Endothelial cell of umbilical vein (primary cell): ENCODE data around the gene DAO. TPM values are rescaled to one million over a fixed set of nuclear protein-coding genes. Genes with fewer than 3 reads are reported as not detected.

ENCODE experiments used
- BruUV-seq: library from RNA; stranded (reverse); fragments of 400-500 nt; replicated peaks from 2 replicates; lab custom pipeline; 2021; lab: Mats Ljungman, UMichigan
- CTCF ChIA-PET: fragments of 300-600, 350-600 bp; sonication (Branson Sonifier 250); formaldehyde crosslinking; loops from one replicate; lab custom pipeline; 2021; ENCODE audit warnings: antibody characterized with exemption, inconsistent platforms; lab: Charles Lee
- POLR2A ChIA-PET: fragments of 300-600, 350-600 bp; sonication (Branson Sonifier 250); formaldehyde crosslinking; loops from one replicate; lab custom pipeline; 2021; ENCODE audit warnings: antibody characterized with exemption, inconsistent platforms; lab: Charles Lee
- DNase-seq: peaks from one replicate; pipeline ENCODE4 v3.0.0-alpha.2; 2011; ENCODE audit warnings: low read depth, low spot score
- FAIRE-seq: peaks from 2 replicates; lab custom pipeline; 2011; peaks lifted over from hg19 to GRCh38; lab: Jason Lieb, UNC
- H2AFZ ChIP-seq: 2 replicates; pipeline ENCODE4 v1.6.0; 2012; ENCODE audit warnings: low read depth, low read length, control low read depth, inconsistent platforms
- H3K27ac ChIP-seq: 2 replicates; pipeline ENCODE4 v1.5.1; 2011; ENCODE audit warnings: low read depth, mild to moderate bottlenecking, control low read depth, low read length, moderate library complexity; ENCODE audit not compliant: insufficient read depth
- H3K27me3 ChIP-seq, 2 experiments: 2 replicates each; pipeline versions ENCODE4 v1.6.0 to v1.6.1; 2011; ENCODE audit warnings: low read length in 2 of 2, mixed read lengths in 1 of 2; ENCODE audit not compliant: control insufficient read depth in 2 of 2, insufficient read depth in 2 of 2
- H3K36me3 ChIP-seq, 2 experiments: 2 replicates in 1 of 2; 3 replicates in 1 of 2; pipeline ENCODE4 v1.5.1; 2011; ENCODE audit warnings: low read length in 2 of 2, mild to moderate bottlenecking in 1 of 2, moderate library complexity in 1 of 2; ENCODE audit not compliant: control insufficient read depth in 2 of 2, insufficient read depth in 2 of 2; ENCODE audit errors: extremely low read depth in 1 of 2
- H3K4me1 ChIP-seq: 3 replicates; pipeline ENCODE4 v1.5.1; 2011; ENCODE audit warnings: mild to moderate bottlenecking, low read length; ENCODE audit not compliant: control insufficient read depth, insufficient read depth; ENCODE audit errors: extremely low read depth
- H3K4me2 ChIP-seq: 2 replicates; pipeline ENCODE4 v1.6.1; 2011; ENCODE audit warnings: low read length, control low read depth, mixed read lengths; ENCODE audit not compliant: insufficient read depth
- H3K4me3 ChIP-seq, 3 experiments: fragments of 200-600 bp in 1 of 3; sonication (generic), shearing (Covaris generic) in 1 of 3; replicated peaks in 1 of 3; 2 replicates each; pipeline ENCODE4 v1.5.1; 2011 to 2016; ENCODE audit warnings: control low read depth in 3 of 3, low read length in 3 of 3, mild to moderate bottlenecking in 2 of 3, inconsistent platforms in 1 of 3, low read depth in 1 of 3, moderate library complexity in 1 of 3; ENCODE audit not compliant: insufficient read depth in 1 of 3
- H3K79me2 ChIP-seq: 2 replicates; pipeline ENCODE4 v1.6.0; 2012; ENCODE audit warnings: low read length, inconsistent platforms; ENCODE audit not compliant: control insufficient read depth, insufficient read depth
- H3K9ac ChIP-seq: replicated peaks from 2 replicates; pipeline ENCODE3; 2011; ENCODE audit warnings: low read length, control low read depth; ENCODE audit not compliant: insufficient read depth; ENCODE audit errors: extremely low read depth
- H3K9me1 ChIP-seq: replicated peaks from 3 replicates; pipeline ENCODE4 v1.6.0; 2011; ENCODE audit warnings: mild to moderate bottlenecking, low read length; ENCODE audit not compliant: control insufficient read depth, insufficient read depth; ENCODE audit errors: extremely low read depth
- H3K9me3 ChIP-seq: replicated peaks from 2 replicates; pipeline ENCODE4 v1.5.1; 2012; ENCODE audit warnings: low read length, inconsistent platforms; ENCODE audit not compliant: control insufficient read depth, insufficient read depth
- H4K20me1 ChIP-seq: replicated peaks from 2 replicates; pipeline ENCODE3; 2011; ENCODE audit warnings: mild to moderate bottlenecking, low read length; ENCODE audit not compliant: control insufficient read depth, insufficient read depth; ENCODE audit errors: extremely low read depth
- GATA2 ChIP-seq: IDR thresholded peaks from 2 replicates; pipeline ENCODE4 v1.7.0; 2011; ENCODE audit warnings: low read depth, mild to moderate bottlenecking, moderate library complexity, mixed read lengths, low read length; ENCODE audit not compliant: insufficient read length, insufficient read depth
- JUN ChIP-seq: IDR thresholded peaks from 2 replicates; pipeline ENCODE4 v1.6.1; 2011; ENCODE audit warnings: borderline replicate concordance, low read depth; ENCODE audit not compliant: insufficient read length, insufficient read depth
- MYC ChIP-seq: IDR thresholded peaks from one replicate; pipeline ENCODE4 v1.6.1; 2011; ENCODE audit warnings: mild to moderate bottlenecking, low read depth, low read length
- POLR2A ChIP-seq: IDR thresholded peaks from 2 replicates; pipeline ENCODE4 v1.6.1; 2012; ENCODE audit warnings: low read depth, mild to moderate bottlenecking, control low read depth, low read length
- POLR2AphosphoS5 ChIP-seq: IDR thresholded peaks from 2 replicates; pipeline ENCODE4 v1.6.1; 2012; ENCODE audit warnings: low read depth, mild to moderate bottlenecking, control low read depth, low read length, moderate library complexity; ENCODE audit not compliant: insufficient read depth
- dilution Hi-C: fragments of 300-500 bp; cut with MboI; formaldehyde crosslinking; loops from one replicate; pipeline ENCODE4 v1.15.0; 2019; ENCODE audit warnings: low sequenced_read_pairs; ENCODE audit not compliant: extremely low pct_ligation_motif_present
- intact Hi-C: fragments of 100-400 bp; cut with micrococcal nuclease; formaldehyde crosslinking; loops from one replicate; pipeline ENCODE4 v1.10.0; 2022
- polyA plus RNA-seq, 4 experiments: library from polyadenylated mRNA; depleted of rRNA in 3 of 4; stranded (reverse) in 3 of 4; unstranded in 1 of 4; fragments of >200 nt; gene quantifications; 2 replicates each; pipeline versions ENCODE4 v1.2.1 to v1.2.3, GENCODE V29; 2011 to 2012; ENCODE audit warnings: missing spikeins in 1 of 4
- total RNA-seq: library from RNA; stranded (reverse); gene quantifications from 2 replicates; pipeline ENCODE4 v1.2.3, GENCODE V29; 2021
- TF ChIP-seq, protein P1 (sequence below): IDR thresholded peaks from 2 replicates; pipeline ENCODE4 v1.6.1; 2011; ENCODE audit not compliant: insufficient read depth, insufficient read length
- TF ChIP-seq, protein P2 (sequence below), 2 donors: IDR thresholded peaks; 1 replicate in 1 of 2; 2 replicates in 1 of 2; pipeline ENCODE4 v1.5.1; 2011; ENCODE audit warnings: low read length in 2 of 2, mild to moderate bottlenecking in 2 of 2, moderate library complexity in 2 of 2, control low read depth in 1 of 2, inconsistent platforms in 1 of 2, low read depth in 1 of 2; ENCODE audit not compliant: insufficient read depth in 1 of 2; ENCODE audit errors: extremely low read depth in 1 of 2

The DAO gene
- total and polyA plus RNA-seq, 2 donors (not counting 3 experiments of a cell fraction or from before 2014, with no cell fraction given) = not detected

DNA sequence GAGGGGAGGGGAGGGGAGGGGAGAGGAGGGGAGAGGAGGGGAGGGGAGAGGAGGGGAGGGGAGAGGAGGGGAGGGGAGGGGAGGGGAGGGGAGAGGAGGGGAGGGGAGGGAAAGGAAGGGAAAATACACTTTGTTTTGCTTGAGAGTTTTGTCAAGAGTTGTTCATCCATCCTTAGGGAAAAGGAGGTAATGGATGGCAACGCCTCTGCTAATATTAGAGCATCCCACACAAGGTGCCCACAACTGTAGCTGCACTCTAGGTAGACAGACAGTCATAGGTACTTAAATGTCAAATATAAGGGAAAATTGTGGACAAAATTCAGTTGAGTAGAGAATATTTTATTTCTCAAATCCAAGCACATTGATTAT lies 20.0 kb upstream of the DAO start:
- TF ChIP-seq, protein P1, sequence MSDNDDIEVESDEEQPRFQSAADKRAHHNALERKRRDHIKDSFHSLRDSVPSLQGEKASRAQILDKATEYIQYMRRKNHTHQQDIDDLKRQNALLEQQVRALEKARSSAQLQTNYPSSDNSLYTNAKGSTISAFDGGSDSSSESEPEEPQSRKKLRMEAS = no peak
- no peak for TF ChIP-seq GATA2
- no peak for TF ChIP-seq POLR2A
- no peak for TF ChIP-seq JUN
- no peak for TF ChIP-seq POLR2AphosphoS5
- TF ChIP-seq, protein P2, sequence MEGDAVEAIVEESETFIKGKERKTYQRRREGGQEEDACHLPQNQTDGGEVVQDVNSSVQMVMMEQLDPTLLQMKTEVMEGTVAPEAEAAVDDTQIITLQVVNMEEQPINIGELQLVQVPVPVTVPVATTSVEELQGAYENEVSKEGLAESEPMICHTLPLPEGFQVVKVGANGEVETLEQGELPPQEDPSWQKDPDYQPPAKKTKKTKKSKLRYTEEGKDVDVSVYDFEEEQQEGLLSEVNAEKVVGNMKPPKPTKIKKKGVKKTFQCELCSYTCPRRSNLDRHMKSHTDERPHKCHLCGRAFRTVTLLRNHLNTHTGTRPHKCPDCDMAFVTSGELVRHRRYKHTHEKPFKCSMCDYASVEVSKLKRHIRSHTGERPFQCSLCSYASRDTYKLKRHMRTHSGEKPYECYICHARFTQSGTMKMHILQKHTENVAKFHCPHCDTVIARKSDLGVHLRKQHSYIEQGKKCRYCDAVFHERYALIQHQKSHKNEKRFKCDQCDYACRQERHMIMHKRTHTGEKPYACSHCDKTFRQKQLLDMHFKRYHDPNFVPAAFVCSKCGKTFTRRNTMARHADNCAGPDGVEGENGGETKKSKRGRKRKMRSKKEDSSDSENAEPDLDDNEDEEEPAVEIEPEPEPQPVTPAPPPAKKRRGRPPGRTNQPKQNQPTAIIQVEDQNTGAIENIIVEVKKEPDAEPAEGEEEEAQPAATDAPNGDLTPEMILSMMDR (IDR thresholded peaks at IDR 0.05; ENCODE audit: extremely low read depth in 1 of 2, insufficient read depth in 1 of 2, low read depth in 1 of 2, low read length in 2 of 2) = no peak
- no peak for TF ChIP-seq MYC
- no peak for DNase-seq
- Histone ChIP-seq H3K9me3 (no peaks in the 10 kb centered on the region), H4K20me1 (no peaks in the 10 kb centered on the region), H3K4me2 (no peak overlapping the region), H3K9me1 (no peaks in the 10 kb centered on the region), H3K9ac (no peak overlapping the region), H3K36me3 (no peaks in the 10 kb centered on the region), H2AFZ (no peak overlapping the region), H3K4me3 (no peak overlapping the region), H3K27me3 (no peaks in the 10 kb centered on the region), H3K79me2 (peaks cover 18% of the 10 kb centered on the region), H3K4me1 (peaks cover 22% of the 10 kb centered on the region), H3K27ac (no peak overlapping the region)
- intact Hi-C loops (no loop called here), dilution Hi-C loops (no loop called here)
- FAIRE-seq = no peak
- no TSS peak for BruUV-seq
- ChIA-PET POLR2A (no interaction called here), CTCF (no interaction called here)
